Measurements from ENCODE around the gene NPPA. TPM values are rescaled to one million over a fixed set of nuclear protein-coding genes. Genes with fewer than 3 reads are reported as not detected.

NPPA gene
- total and polyA plus RNA-seq, 9 of the 15 experiments (the other 6 are each of a cell fraction or from before 2014, with no cell fraction given), result not detected

GRCh38 chr1:11879311-11880180, 32.0 kb upstream of the NPPA start (continued):
- TF ChIP-seq ILF3 (IDR thresholded peaks at IDR 0.05; ENCODE audit: borderline replicate concordance), result no peak
- peak; percentile 88 for TF ChIP-seq ZNF592 (IDR thresholded peaks at IDR 0.05)
- TF ChIP-seq SRSF7 (optimal IDR thresholded peaks at IDR 0.05; ENCODE audit: low read depth, low read length), result no peak
- no peak for TF ChIP-seq GABPB1 (CRISPR knock-in tag; IDR thresholded peaks at IDR 0.05)
- TF ChIP-seq ATF1 (CRISPR knock-in tag; IDR thresholded peaks at IDR 0.05), result no peak
- 0 out of 2 replicates have a peak, but pooled peaks have one; percentile 36 for TF ChIP-seq ATF1 (tag; IDR thresholded peaks at IDR 0.05)
- no peak for TF ChIP-seq RBBP5 (IDR thresholded peaks at IDR 0.05; ENCODE audit: borderline replicate concordance, insufficient read depth, low read length, poor library complexity, severe bottlenecking)
- TF ChIP-seq PHB (CRISPR knock-in tag; IDR thresholded peaks at IDR 0.05), result no peak
- TF ChIP-seq U2AF1 (optimal IDR thresholded peaks at IDR 0.05; ENCODE audit: low read depth, low read length), result no peak
- TF ChIP-seq HDAC1 (IDR thresholded peaks at IDR 0.05), result no peak
- TF ChIP-seq MEIS2 (IDR thresholded peaks at IDR 0.05; ENCODE audit: partially characterized antibody), result no peak
- TF ChIP-seq CREBBP (IDR thresholded peaks at IDR 0.05; ENCODE audit: low read depth, low read length), result no peak
- TF ChIP-seq ZNF780A (CRISPR knock-in tag; IDR thresholded peaks at IDR 0.05), result no peak
- TF ChIP-seq DEAF1 (CRISPR knock-in tag; IDR thresholded peaks at IDR 0.05), result no peak
- TF ChIP-seq ZNF143 (CRISPR knock-in tag; IDR thresholded peaks at IDR 0.05), result no peak
- 0 out of 2 replicates have a peak, but pooled peaks have one; percentile 53 for TF ChIP-seq HINFP (tag; conservative IDR thresholded peaks at IDR 0.05; ENCODE audit: low read depth)
- TF ChIP-seq ZNF133 (CRISPR knock-in tag; IDR thresholded peaks at IDR 0.05), result no peak
- no peak for TF ChIP-seq MNT (conservative IDR thresholded peaks at IDR 0.05)
- no peak for TF ChIP-seq LARP7 (IDR thresholded peaks at IDR 0.05)
- 0 out of 2 replicates have a peak, but pooled peaks have one; percentile 72 for TF ChIP-seq PTRF (tag; IDR thresholded peaks at IDR 0.05)

All from K562 (cell line).